Karpas-422 (cell line): ENCODE measurements around the gene DMXL2. TPM values are rescaled to one million over a fixed set of nuclear protein-coding genes. Genes with fewer than 3 reads are reported as not detected.
A peak's percentile ranks its signal among the peaks of the same experiment; 100 is the strongest.

Experiments
- DNase-seq: peaks from one replicate; pipeline ENCODE4 v3.0.0-alpha.2; 2015
- H2AFZ ChIP-seq: fragments of 200-600 bp; sonication (generic); 2 replicates; pipeline ENCODE4 v1.6.1; 2014; ENCODE audit warnings: antibody characterized with exemption, low read length, mixed read lengths
- H3K27ac ChIP-seq: fragments of 200-600 bp; sonication (generic); 2 replicates; pipeline ENCODE4 v1.5.1; 2014; ENCODE audit warnings: mild to moderate bottlenecking, low read length, moderate library complexity
- H3K27me3 ChIP-seq: fragments of 200-600 bp; sonication (generic); 2 replicates; pipeline ENCODE4 v1.6.1; 2014; ENCODE audit warnings: low read length, mixed read lengths
- H3K36me3 ChIP-seq: fragments of 200-600 bp; sonication (generic); 2 replicates; pipeline ENCODE4 v1.6.1; 2014; ENCODE audit warnings: low read length, mixed read lengths; ENCODE audit not compliant: insufficient read depth
- H3K4me1 ChIP-seq: fragments of 200-600 bp; sonication (generic); 2 replicates; pipeline ENCODE4 v1.6.1; 2014; ENCODE audit warnings: mild to moderate bottlenecking, low read length, mixed read lengths
- H3K4me2 ChIP-seq: fragments of 200-600 bp; sonication (generic); 2 replicates; pipeline ENCODE4 v1.6.1; 2014; ENCODE audit warnings: low read length, low read depth, mild to moderate bottlenecking; ENCODE audit not compliant: poor library complexity, severe bottlenecking
- H3K4me3 ChIP-seq: fragments of 200-600 bp; sonication (generic); 2 replicates; pipeline ENCODE4 v1.5.1; 2014; ENCODE audit warnings: mild to moderate bottlenecking, antibody characterized with exemption, low read length, mixed read lengths
- H3K79me2 ChIP-seq: fragments of 200-600 bp; sonication (generic); 2 replicates; pipeline ENCODE4 v1.6.1; 2014; ENCODE audit warnings: mild to moderate bottlenecking, low read length, mixed read lengths
- H3K9ac ChIP-seq: fragments of 200-600 bp; sonication (generic); 2 replicates; pipeline ENCODE4 v1.6.0; 2014; ENCODE audit warnings: low read length
- H3K9me2 ChIP-seq: fragments of 200-600 bp; sonication (generic), shearing (Covaris generic); replicated peaks from 2 replicates; pipeline ENCODE4 v1.6.0; 2014; ENCODE audit warnings: mild to moderate bottlenecking, low read length, moderate library complexity; ENCODE audit not compliant: insufficient read depth
- H3K9me3 ChIP-seq: fragments of 300-700, 200-600 bp; sonication (generic); 2 replicates; pipeline ENCODE4 v1.6.1; 2014; ENCODE audit warnings: low read length, mixed read lengths
- H4K20me1 ChIP-seq: fragments of 200-600 bp; sonication (generic); 2 replicates; pipeline ENCODE4 v1.6.1; 2014; ENCODE audit warnings: mild to moderate bottlenecking, antibody characterized with exemption, low read length, low read depth; ENCODE audit not compliant: insufficient read depth
- total RNA-seq: library from RNA; depleted of rRNA; stranded (reverse); fragments of >200 nt; shearing (Covaris generic); gene quantifications from 2 replicates; pipeline ENCODE4 v1.2.3, GENCODE V29; 2014; ENCODE audit warnings: low replicate concordance

DMXL2 gene
- total RNA-seq, 1 experiment from 2014 or later, result 17.8 TPM

- Histone ChIP-seq H3K36me3 (no peaks in the 10 kb centered on the region), H3K4me3 (no peak overlapping the region), H3K4me1 (no peaks in the 10 kb centered on the region), H3K9me2 (no peaks in the 10 kb centered on the region), H4K20me1 (no peaks in the 10 kb centered on the region), H3K27me3 (no peaks in the 10 kb centered on the region), H2AFZ (no peak overlapping the region), H3K27ac (no peak overlapping the region), H3K9me3 (no peaks in the 10 kb centered on the region), H3K79me2 (no peaks in the 10 kb centered on the region), H3K9ac (no peak overlapping the region), H3K4me2 (no peak overlapping the region)
- no peak for DNase-seq
Observed at GRCh38 chr15:51629612-51630011, 7.0 kb upstream of the DMXL2 start.

- Histone ChIP-seq H3K4me1 (peaks cover 32% of the 10 kb centered on the region), H3K79me2 (no peaks in the 10 kb centered on the region), H3K4me2 (no peak overlapping the region), H3K36me3 (no peaks in the 10 kb centered on the region), H4K20me1 (no peaks in the 10 kb centered on the region), H3K27ac (no peak overlapping the region), H3K9me2 (no peaks in the 10 kb centered on the region), H3K9ac (no peak overlapping the region), H3K9me3 (no peaks in the 10 kb centered on the region), H3K4me3 (no peak overlapping the region), H2AFZ (no peak overlapping the region), H3K27me3 (no peaks in the 10 kb centered on the region; the same call in 1 of the 2 replicates)
- no peak for DNase-seq
Observed at GRCh38 chr15:51625236-51625635, 2.7 kb upstream of the DMXL2 start.

GRCh38 chr15:51624022-51624421, 1.5 kb upstream of the DMXL2 start:
- H3K9me3 ChIP-seq, result no peaks in the 10 kb centered on the region
- no peak overlapping the region; the same call in 1 of the 2 replicates for H3K4me3 ChIP-seq
- H3K36me3 ChIP-seq, result no peaks in the 10 kb centered on the region
- DNase-seq, result no peak
- H3K4me2 ChIP-seq, result peak overlapping the region; percentile 93
- H3K9ac ChIP-seq, result no peak overlapping the region
- H3K27ac ChIP-seq, result no peak overlapping the region
- 0 out of 2 replicates have a peak overlapping the region, but pooled peaks have one; percentile 99 for H2AFZ ChIP-seq
- H3K4me1 ChIP-seq, result peaks cover 32% of the 10 kb centered on the region
- H3K27me3 ChIP-seq, result no peaks in the 10 kb centered on the region; the same call in 1 of the 2 replicates
- H3K9me2 ChIP-seq, result no peaks in the 10 kb centered on the region
- H3K79me2 ChIP-seq, result no peaks in the 10 kb centered on the region
- H4K20me1 ChIP-seq, result no peaks in the 10 kb centered on the region

- H3K36me3 ChIP-seq, result no peaks in the 10 kb centered on the region
- H3K27me3 ChIP-seq, result no peaks in the 10 kb centered on the region; the same call in 1 of the 2 replicates
- no peak overlapping the region for H3K27ac ChIP-seq
- peak overlapping the region; percentile 99 for H2AFZ ChIP-seq
- no peaks in the 10 kb centered on the region for H3K9me2 ChIP-seq
- peaks cover 32% of the 10 kb centered on the region for H3K4me1 ChIP-seq
- peak overlapping the region; percentile 93 for H3K4me2 ChIP-seq
- no peaks in the 10 kb centered on the region for H3K79me2 ChIP-seq
- no peaks in the 10 kb centered on the region for H4K20me1 ChIP-seq
- H3K9ac ChIP-seq, result peak overlapping the region; percentile 77
- peak; percentile 49 for DNase-seq
- peak overlapping the region; percentile 86 for H3K4me3 ChIP-seq
- H3K9me3 ChIP-seq, result no peaks in the 10 kb centered on the region
Observed at GRCh38 chr15:51623386-51623938, 891 bp upstream of the DMXL2 start.

GRCh38 chr15:51621936-51622603, 501 bp downstream of the DMXL2 start:
- peak overlapping the region; percentile 77 for H3K9ac ChIP-seq
- H2AFZ ChIP-seq, result peak overlapping the region; percentile 99
- peak overlapping the region; percentile 86 for H3K4me3 ChIP-seq
- no peaks in the 10 kb centered on the region for H3K9me2 ChIP-seq
- no peaks in the 10 kb centered on the region; the same call in 1 of the 2 replicates for H3K27me3 ChIP-seq
- no peak overlapping the region for H3K27ac ChIP-seq
- H3K4me2 ChIP-seq, result peak overlapping the region; percentile 93
- peak; percentile 45 for DNase-seq
- no peaks in the 10 kb centered on the region for H3K79me2 ChIP-seq
- peaks cover 32% of the 10 kb centered on the region for H3K4me1 ChIP-seq
- no peaks in the 10 kb centered on the region for H4K20me1 ChIP-seq
- no peaks in the 10 kb centered on the region for H3K36me3 ChIP-seq
- H3K9me3 ChIP-seq, result no peaks in the 10 kb centered on the region

- H3K27me3 ChIP-seq, result no peaks in the 10 kb centered on the region; the same call in 1 of the 2 replicates
- DNase-seq, result no peak
- peak overlapping the region; percentile 93 for H3K4me2 ChIP-seq
- H3K9me3 ChIP-seq, result no peaks in the 10 kb centered on the region
- H2AFZ ChIP-seq, result no peak overlapping the region
- no peaks in the 10 kb centered on the region for H3K36me3 ChIP-seq
- H3K79me2 ChIP-seq, result no peaks in the 10 kb centered on the region
- H3K9ac ChIP-seq, result no peak overlapping the region
- no peak overlapping the region for H3K4me3 ChIP-seq
- no peaks in the 10 kb centered on the region for H3K9me2 ChIP-seq
- H4K20me1 ChIP-seq, result no peaks in the 10 kb centered on the region
- peaks cover 32% of the 10 kb centered on the region for H3K4me1 ChIP-seq
- H3K27ac ChIP-seq, result no peak overlapping the region
Observed at GRCh38 chr15:51621155-51621765, 1.3 kb downstream of the DMXL2 start.

- Histone ChIP-seq H3K4me3 (no peak overlapping the region), H3K79me2 (no peaks in the 10 kb centered on the region), H3K9me3 (no peaks in the 10 kb centered on the region), H4K20me1 (no peaks in the 10 kb centered on the region), H3K4me1 (peaks cover 32% of the 10 kb centered on the region), H3K27me3 (no peaks in the 10 kb centered on the region; the same call in 1 of the 2 replicates), H3K36me3 (no peaks in the 10 kb centered on the region), H3K4me2 (peak overlapping the region; percentile 93), H3K9me2 (no peaks in the 10 kb centered on the region), H2AFZ (no peak overlapping the region), H3K27ac (no peak overlapping the region), H3K9ac (no peak overlapping the region)
- DNase-seq, result peak; percentile 58
Observed at GRCh38 chr15:51620641-51621040, 1.9 kb downstream of the DMXL2 start.

- H3K9ac ChIP-seq, result no peak overlapping the region
- peak overlapping the region; percentile 93 for H3K4me2 ChIP-seq
- no peak overlapping the region for H3K4me3 ChIP-seq
- DNase-seq, result no peak
- H3K79me2 ChIP-seq, result no peaks in the 10 kb centered on the region
- H3K9me3 ChIP-seq, result no peaks in the 10 kb centered on the region
- H4K20me1 ChIP-seq, result no peaks in the 10 kb centered on the region
- H2AFZ ChIP-seq, result no peak overlapping the region
- no peaks in the 10 kb centered on the region for H3K36me3 ChIP-seq
- no peak overlapping the region for H3K27ac ChIP-seq
- no peaks in the 10 kb centered on the region for H3K9me2 ChIP-seq
- H3K27me3 ChIP-seq, result no peaks in the 10 kb centered on the region; the same call in 1 of the 2 replicates
- H3K4me1 ChIP-seq, result peaks cover 32% of the 10 kb centered on the region
Observed at GRCh38 chr15:51620122-51620521, 2.4 kb downstream of the DMXL2 start.
